ENCODE data around the gene DGKB. TPM values are rescaled to one million over a fixed set of nuclear protein-coding genes. Genes with fewer than 3 reads are reported as not detected.

Gene DGKB
- polyA plus RNA-seq, 3 donors, result 0.01 to 0.11 (median 0.06) TPM

- no peak overlapping the region for H3K27ac ChIP-seq (ENCODE audit: low read depth, low read length)
- 80 to 89% (median 86%) methylated on average over 4 of the region's 4 CpGs for WGBS, 3 donors
Measured at GRCh38 chr7:14191686-14192098, 710.9 kb downstream of the DGKB start.

- H3K27ac ChIP-seq (ENCODE audit: low read depth, low read length), result no peak overlapping the region
- WGBS, 3 donors, result 88 to 92% (median 90%) methylated on average over 10 of the region's 10 CpGs
Measured at GRCh38 chr7:14184292-14184864, 718.2 kb downstream of the DGKB start.

GRCh38 chr7:14179781-14180180, 722.8 kb downstream of the DGKB start:
- WGBS, 3 donors, result 83 to 86% (median 84%) methylated on average over 6 of the region's 6 CpGs
- H3K27ac ChIP-seq (ENCODE audit: low read depth, low read length), result no peak overlapping the region

DNA sequence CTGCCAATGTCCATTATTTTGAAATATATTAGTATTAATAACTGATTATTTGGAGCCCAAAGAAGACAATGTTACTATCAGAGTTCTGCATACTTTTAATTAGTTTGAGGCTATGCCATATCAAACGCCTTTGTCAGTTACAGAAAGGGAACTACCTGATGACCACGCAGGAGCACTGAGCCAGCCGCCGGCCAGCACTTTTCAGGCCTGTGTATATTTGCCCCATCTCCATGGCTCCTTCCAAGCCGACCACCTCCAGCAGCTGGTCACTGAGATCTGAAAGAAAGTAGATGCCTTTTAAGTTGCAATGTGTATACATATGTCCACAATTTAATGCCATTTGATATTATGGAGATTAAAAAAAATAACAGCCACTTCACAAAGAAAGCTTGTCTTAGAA, 724.7 kb downstream of the DGKB start:
- WGBS, 3 donors, result 86 to 90% (median 90%) methylated on average over 5 of the region's 5 CpGs
- no peak overlapping the region for H3K27ac ChIP-seq (ENCODE audit: low read depth, low read length)

DNA sequence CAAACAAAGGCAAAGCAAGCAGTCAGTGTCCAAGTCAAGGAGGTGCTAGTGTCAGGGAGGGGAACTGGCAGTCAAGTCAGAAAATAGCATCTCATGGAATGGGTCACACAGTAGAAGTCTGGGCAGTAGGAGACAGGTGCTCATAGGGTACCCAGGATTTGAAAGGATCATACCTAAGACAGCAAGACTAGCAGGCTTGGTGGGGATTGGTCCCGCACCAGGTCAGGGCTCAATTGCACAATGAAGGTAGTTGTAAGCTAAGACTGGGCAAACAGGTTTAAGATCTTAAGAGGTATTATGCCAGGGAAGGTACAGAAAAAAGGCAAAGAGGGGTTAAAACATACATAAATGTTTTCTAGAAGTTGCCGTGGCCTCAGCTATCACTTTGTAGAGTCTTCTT, 731.7 kb downstream of the DGKB start:
- 68 to 90% (median 87%) methylated on average over 2 of the region's 2 CpGs for WGBS, 3 donors
- H3K27ac ChIP-seq (ENCODE audit: low read depth, low read length), result no peak overlapping the region

GRCh38 chr7:14158111-14158510, 744.4 kb downstream of the DGKB start:
- 63 to 94% (median 82%) methylated on average over 2 of the region's 2 CpGs for WGBS, 3 donors
- no peak overlapping the region for H3K27ac ChIP-seq (ENCODE audit: low read depth, low read length)

DNA sequence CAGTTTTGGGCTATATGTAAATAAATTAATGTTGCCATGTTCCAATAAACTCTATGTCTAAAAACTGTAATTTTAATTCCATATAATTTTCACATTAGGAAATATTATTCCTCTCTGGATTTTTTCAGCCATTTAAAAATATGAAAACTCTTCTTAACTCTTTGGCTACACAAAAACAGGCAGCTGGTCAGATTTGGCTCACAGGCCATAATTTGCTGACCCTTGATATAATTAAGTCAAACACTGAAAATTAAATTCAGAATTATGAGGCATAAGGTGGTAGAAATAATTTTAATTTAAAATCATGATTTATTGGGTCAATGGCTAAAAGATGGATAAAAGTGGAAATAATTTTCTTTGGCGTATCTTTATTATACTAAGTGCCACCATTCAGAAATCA, 746.1 kb downstream of the DGKB start:
- WGBS, 3 donors, result 85 to 94% (median 89%) methylated on average over 1 of the region's 1 CpG
- no peak overlapping the region for H3K27ac ChIP-seq (ENCODE audit: low read depth, low read length)

DNA sequence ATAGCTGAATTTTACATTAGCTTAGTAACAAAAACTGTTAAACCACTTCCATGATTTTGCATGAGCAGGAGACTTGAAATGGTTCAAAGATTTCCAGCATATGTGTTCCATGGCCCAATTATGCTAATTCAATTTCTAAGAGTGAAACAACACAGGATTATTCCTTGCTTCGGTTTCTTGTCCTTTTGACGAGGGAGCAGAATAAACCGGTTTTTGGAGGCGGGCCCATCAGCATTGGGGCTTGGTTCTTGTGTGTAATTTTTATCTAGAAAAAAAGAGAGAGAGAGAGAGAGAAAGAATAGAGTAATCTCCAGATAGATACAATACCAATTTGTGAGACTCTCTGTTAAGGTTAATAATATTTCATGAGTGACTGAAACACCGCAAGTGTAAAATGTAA, 753.6 kb downstream of the DGKB start:
- no peak overlapping the region for H3K27ac ChIP-seq (ENCODE audit: low read depth, low read length)
- WGBS, 3 donors, result 73 to 93% (median 87%) methylated on average over 5 of the region's 5 CpGs

- WGBS, 3 donors, result 46 to 59% (median 49%) methylated on average over 2 of the region's 2 CpGs
- H3K27ac ChIP-seq (ENCODE audit: low read depth, low read length), result no peak overlapping the region
Measured at GRCh38 chr7:14147532-14147931, 755.0 kb downstream of the DGKB start.

DNA sequence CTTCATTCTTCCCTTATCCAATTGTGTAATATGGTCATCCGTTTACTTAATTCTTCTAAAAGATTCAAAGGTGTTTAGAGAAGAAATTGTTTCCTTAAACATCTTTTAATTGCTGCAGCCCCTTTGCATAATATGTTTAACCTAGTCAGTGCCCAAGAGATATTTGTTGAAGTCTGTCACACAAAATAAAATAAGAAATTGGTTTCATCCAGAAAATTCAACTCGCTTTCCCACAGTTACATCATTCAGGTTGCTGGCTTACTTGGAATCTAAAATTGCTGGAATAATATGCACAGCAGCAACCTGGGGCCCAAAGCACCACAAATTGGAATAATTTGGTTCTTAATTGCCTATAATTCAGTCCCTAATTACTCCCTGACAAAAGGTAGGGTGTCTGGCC, 758.0 kb downstream of the DGKB start:
- 91 to 97% (median 93%) methylated on average over 2 of the region's 2 CpGs for WGBS, 3 donors
- no peak overlapping the region for H3K27ac ChIP-seq (ENCODE audit: low read depth, low read length)

GRCh38 chr7:14144109-14144508, 758.4 kb downstream of the DGKB start:
- WGBS, 3 donors, result 89 to 97% (median 90%) methylated on average over 1 of the region's 1 CpG
- H3K27ac ChIP-seq (ENCODE audit: low read depth, low read length), result no peak overlapping the region

DNA sequence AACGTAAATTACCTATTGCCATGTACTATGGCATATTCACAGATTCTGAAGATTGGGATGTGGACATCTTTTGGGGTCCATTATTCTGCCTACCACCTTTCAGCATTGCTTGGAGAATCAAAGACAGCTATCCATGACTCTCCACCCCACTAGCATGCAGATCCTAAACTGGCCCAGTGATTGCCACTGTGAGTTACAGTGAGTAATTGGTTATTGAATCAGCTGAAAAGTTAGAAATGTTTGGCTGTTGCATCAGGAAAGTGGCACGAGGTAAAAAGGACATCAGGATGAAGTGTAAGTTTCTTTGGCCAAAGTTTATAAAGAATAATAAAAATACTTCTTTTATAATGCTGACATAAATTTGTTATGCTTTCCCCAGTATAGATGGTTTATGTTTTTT, 764.9 kb downstream of the DGKB start:
- 60 to 83% (median 77%) methylated on average over 2 of the region's 2 CpGs for WGBS, 3 donors

GRCh38 chr7:14133752-14134151, 768.8 kb downstream of the DGKB start:
- 83 to 87% (median 85%) methylated on average over 1 of the region's 1 CpG for WGBS, 3 donors
- H3K27ac ChIP-seq (ENCODE audit: low read depth, low read length), result no peak overlapping the region

More for the DNA sequence above, 764.9 kb downstream of the DGKB start:
- H3K27ac ChIP-seq (ENCODE audit: low read depth, low read length), result no peak overlapping the region

GRCh38 chr7:14125998-14126397, 776.6 kb downstream of the DGKB start:
- H3K27ac ChIP-seq (ENCODE audit: low read depth, low read length), result no peak overlapping the region
- 89 to 93% (median 90%) methylated on average over 3 of the region's 3 CpGs for WGBS, 3 donors

DNA sequence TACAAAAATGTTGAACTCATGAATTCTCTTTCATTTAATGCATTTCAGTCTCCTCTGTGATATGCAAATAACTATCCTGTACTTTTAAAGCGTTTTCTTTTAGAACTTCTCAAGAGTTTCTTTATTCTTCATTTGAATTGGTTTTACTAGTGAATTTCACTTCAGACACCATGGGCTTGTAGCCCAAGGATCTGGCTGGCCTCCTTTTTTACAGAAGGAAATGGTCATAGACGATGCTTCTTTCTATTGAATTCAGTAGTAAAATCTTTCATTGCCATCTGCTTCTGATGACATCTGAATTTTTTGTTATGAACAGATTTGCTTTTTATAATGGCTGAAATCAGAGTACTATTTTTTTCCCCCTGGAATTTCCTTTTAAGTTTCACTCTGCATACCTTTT, 777.8 kb downstream of the DGKB start:
- 77 to 83% (median 77%) methylated on average over 2 of the region's 2 CpGs for WGBS, 3 donors
- no peak overlapping the region for H3K27ac ChIP-seq (ENCODE audit: low read depth, low read length)

- 9 to 26% (median 13%) methylated on average over 1 of the region's 1 CpG for WGBS, 3 donors
- H3K27ac ChIP-seq (ENCODE audit: low read depth, low read length), result no peak overlapping the region
Measured at GRCh38 chr7:14123923-14124322, 778.6 kb downstream of the DGKB start.

DNA sequence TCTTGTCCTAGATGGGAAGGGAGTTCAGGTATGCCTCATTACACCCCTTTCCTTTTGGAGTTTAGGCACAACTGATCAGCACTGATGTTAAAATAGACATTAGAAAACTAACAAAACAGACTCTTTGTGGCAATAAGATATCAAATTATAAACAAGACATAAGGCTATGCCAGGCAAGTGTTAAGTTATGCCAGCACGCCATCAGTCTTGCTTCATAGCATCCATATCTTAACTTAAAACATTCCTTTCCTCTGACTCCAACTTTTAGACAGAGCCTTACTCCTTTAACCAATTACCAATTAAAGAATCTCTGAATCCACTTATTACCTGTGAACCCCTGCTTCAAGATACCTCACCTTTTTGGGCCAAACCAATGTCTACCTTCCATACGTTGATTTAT, 786.9 kb downstream of the DGKB start:
- no peak overlapping the region for H3K27ac ChIP-seq (ENCODE audit: low read depth, low read length)
- WGBS, 3 donors, result 79 to 87% (median 80%) methylated on average over 2 of the region's 2 CpGs

DNA sequence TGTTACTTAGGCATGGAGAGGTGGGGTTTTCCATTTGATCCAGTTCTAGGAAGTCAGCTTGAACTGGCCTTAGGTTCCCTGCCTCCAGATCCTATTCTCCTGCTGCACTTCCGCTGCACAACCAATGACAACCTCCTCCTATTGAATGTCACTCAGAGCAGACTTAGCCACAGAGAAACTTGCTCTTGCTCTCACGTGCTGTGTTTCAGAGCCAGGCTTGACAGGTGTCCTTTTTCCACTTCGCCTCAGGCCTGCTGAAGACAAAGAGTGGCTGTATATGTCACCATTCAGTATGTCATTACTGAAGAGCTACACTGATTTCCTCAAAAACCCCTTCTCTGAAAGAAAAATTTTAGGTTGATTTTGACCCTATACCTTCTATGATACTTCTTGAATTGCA, 797.7 kb downstream of the DGKB start:
- 68 to 84% (median 78%) methylated on average over 3 of the region's 3 CpGs for WGBS, 3 donors
- H3K27ac ChIP-seq (ENCODE audit: low read depth, low read length), result no peak overlapping the region

- 84 to 97% (median 94%) methylated on average over 1 of the region's 1 CpG for WGBS, 3 donors
- H3K27ac ChIP-seq (ENCODE audit: low read depth, low read length), result no peak overlapping the region
Measured at GRCh38 chr7:14096159-14096558, 806.4 kb downstream of the DGKB start.

- 30 to 62% (median 56%) methylated on average over 4 of the region's 4 CpGs for WGBS, 3 donors
- no peak overlapping the region for H3K27ac ChIP-seq (ENCODE audit: low read depth, low read length)
Measured at GRCh38 chr7:14095233-14095950, 807.2 kb downstream of the DGKB start.
